SK-N-SH (cell line): ENCODE measurements around the gene SMURF1. TPM values are rescaled to one million over a fixed set of nuclear protein-coding genes. Genes with fewer than 3 reads are reported as not detected.

ENCODE experiments used
- CTCF ChIA-PET: fragments of 300-600, 350-600 bp; formaldehyde crosslinking; extraction: SDS; loops from one replicate; lab custom pipeline; 2021; lab: Yijun Ruan, JAX
- POLR2A ChIA-PET: fragments of 350-600 bp; sonication (Branson Sonifier 250); formaldehyde crosslinking; extraction: SDS; loops from one replicate; lab custom pipeline; 2020; ENCODE audit warnings: antibody characterized with exemption, inconsistent platforms; lab: Yijun Ruan, JAX
- DNase-seq: peaks from one replicate; pipeline ENCODE4 v3.0.0; 2012
- H2AFZ ChIP-seq: fragments of 200-600 bp; sonication (generic); 2 replicates; pipeline ENCODE4 v1.8.1; 2016; ENCODE audit warnings: antibody characterized with exemption, mild to moderate bottlenecking, low read depth
- H3F3A ChIP-seq: fragments of 200-600 bp; sonication (generic); replicated peaks from 2 replicates; pipeline ENCODE3; 2016; ENCODE audit warnings: antibody characterized with exemption, mild to moderate bottlenecking; ENCODE audit not compliant: insufficient read depth
- H3K27ac ChIP-seq, 2 experiments: fragments of 200-500 bp in 1 of 2; fragments of 200-600 bp in 1 of 2; sonication (Bioruptor generic) in 1 of 2; sonication (generic), shearing (Covaris generic) in 1 of 2; 2 replicates each; pipeline versions ENCODE4 v1.5.1 to v1.6.1; 2014 to 2016; ENCODE audit warnings: low read depth in 2 of 2, inconsistent platforms in 1 of 2, low read length in 1 of 2, mild to moderate bottlenecking in 1 of 2, mixed read lengths in 1 of 2
- H3K27me3 ChIP-seq: fragments of 200-600 bp; sonication (generic), shearing (Covaris generic); 2 replicates; pipeline ENCODE4 v1.6.1; 2016; ENCODE audit warnings: mixed run types; ENCODE audit not compliant: insufficient read depth
- H3K36me3 ChIP-seq, 2 experiments: fragments of 200-500 bp in 1 of 2; fragments of 200-600 bp in 1 of 2; sonication (Bioruptor generic) in 1 of 2; sonication (generic) in 1 of 2; replicated peaks in 1 of 2; 2 replicates each; pipeline versions ENCODE3 to v1.5.1; 2014 to 2016; ENCODE audit warnings: low read length in 1 of 2, mild to moderate bottlenecking in 1 of 2; ENCODE audit not compliant: insufficient read depth in 2 of 2, control insufficient read depth in 1 of 2
- H3K4me1 ChIP-seq, 2 experiments: fragments of 200-500 bp in 1 of 2; fragments of 200-600 bp in 1 of 2; sonication (Bioruptor generic) in 1 of 2; sonication (generic), shearing (Covaris generic) in 1 of 2; 2 replicates each; pipeline versions ENCODE4 v1.5.1 to v1.6.1; 2014 to 2016; ENCODE audit warnings: low read depth in 1 of 2, low read length in 1 of 2, mixed run types in 1 of 2; ENCODE audit not compliant: insufficient read depth in 2 of 2, control insufficient read depth in 1 of 2
- H3K4me2 ChIP-seq: fragments of 200-600 bp; sonication (generic), shearing (Covaris generic); 2 replicates; pipeline ENCODE4 v1.6.1; 2017; ENCODE audit warnings: mixed run types
- H3K4me3 ChIP-seq, 2 experiments: fragments of 200-500 bp in 1 of 2; fragments of 200-600 bp in 1 of 2; sonication (Bioruptor generic) in 1 of 2; sonication (generic), shearing (Covaris generic) in 1 of 2; 2 replicates each; pipeline versions ENCODE4 v1.5.1 to v1.8.1; 2014 to 2016; ENCODE audit warnings: low read depth in 2 of 2, inconsistent platforms in 1 of 2, low read length in 1 of 2, mild to moderate bottlenecking in 1 of 2, mixed read lengths in 1 of 2, moderate library complexity in 1 of 2
- H3K79me2 ChIP-seq: fragments of 200-600 bp; sonication (generic); 2 replicates; pipeline ENCODE4 v1.8.1; 2017; ENCODE audit warnings: mild to moderate bottlenecking; ENCODE audit not compliant: insufficient read depth
- H3K9ac ChIP-seq: fragments of 200-600 bp; sonication (generic); 2 replicates; pipeline ENCODE4 v1.6.1; 2017; ENCODE audit warnings: mixed run types
- H3K9me2 ChIP-seq: fragments of 200-600 bp; sonication (generic); 2 replicates; pipeline ENCODE4 v1.6.1; 2017; ENCODE audit warnings: mixed run types
- H3K9me3 ChIP-seq: fragments of 200-600 bp; sonication (generic); 2 replicates; pipeline ENCODE4 v1.6.1; 2017; ENCODE audit warnings: mixed run types, mild to moderate bottlenecking, moderate library complexity
- H4K20me1 ChIP-seq: fragments of 200-600 bp; sonication (generic); 2 replicates; pipeline ENCODE4 v1.6.1; 2017; ENCODE audit warnings: mild to moderate bottlenecking, mixed run types; ENCODE audit not compliant: insufficient read depth
- ELF1 ChIP-seq: IDR thresholded peaks from 2 replicates; pipeline ENCODE4 v1.4.0; 2012
- EZH2phosphoT487 ChIP-seq: fragments of 200-600 bp; sonication (generic); IDR thresholded peaks from 2 replicates; pipeline ENCODE4 v1.6.1; 2017; ENCODE audit warnings: low read depth, mixed run types, mild to moderate bottlenecking, antibody characterized with exemption, moderate library complexity, borderline replicate concordance
- FOSL2 ChIP-seq: IDR thresholded peaks from 2 replicates; pipeline ENCODE4 v1.4.0; 2012; ENCODE audit warnings: low read depth, mild to moderate bottlenecking, moderate library complexity, borderline replicate concordance
- FOXJ3 ChIP-seq: sonication (generic); formaldehyde crosslinking; IDR thresholded peaks from 2 replicates; pipeline ENCODE4 v1.5.1; 2020; ENCODE audit warnings: mild to moderate bottlenecking, missing genetic modification reagents
- FOXM1 ChIP-seq: IDR thresholded peaks from 2 replicates; pipeline ENCODE4 v1.4.0; 2012; ENCODE audit warnings: low read depth, mild to moderate bottlenecking
- GABPA ChIP-seq: IDR thresholded peaks from 2 replicates; pipeline ENCODE4 v1.4.0; 2012; ENCODE audit warnings: low read depth, mild to moderate bottlenecking
- JUND ChIP-seq: IDR thresholded peaks from 2 replicates; pipeline ENCODE4 v1.4.0; 2012
- MXI1 ChIP-seq: IDR thresholded peaks from 2 replicates; pipeline ENCODE4 v1.6.1; 2012; ENCODE audit warnings: mild to moderate bottlenecking, low read depth, low read length, improper control_type of control experiment
- NRF1 ChIP-seq: IDR thresholded peaks from 2 replicates; pipeline ENCODE4 v1.6.1; 2012; ENCODE audit warnings: low read depth, mild to moderate bottlenecking, low read length
- RAD21 ChIP-seq: IDR thresholded peaks from 2 replicates; pipeline ENCODE4 v1.6.1; 2012; ENCODE audit warnings: mild to moderate bottlenecking, low read length
- RXRA ChIP-seq: IDR thresholded peaks from 2 replicates; pipeline ENCODE4 v1.4.0; 2012; ENCODE audit warnings: low read depth, mild to moderate bottlenecking, borderline replicate concordance
- SMC3 ChIP-seq: IDR thresholded peaks from 2 replicates; pipeline ENCODE4 v1.6.1; 2012; ENCODE audit warnings: low read depth, low read length, improper control_type of control experiment
- TAF1 ChIP-seq: IDR thresholded peaks from 2 replicates; pipeline ENCODE4 v1.6.1; 2012; ENCODE audit warnings: low read depth, mild to moderate bottlenecking, low read length, moderate library complexity, borderline replicate concordance
- TCF12 ChIP-seq: IDR thresholded peaks from 2 replicates; pipeline ENCODE4 v1.4.0; 2012
- YY1 ChIP-seq: IDR thresholded peaks from 2 replicates; pipeline ENCODE4 v1.4.0; 2012; ENCODE audit warnings: low read depth, mild to moderate bottlenecking
- WGBS: methylation state at CpG from one replicate; pipeline ENCODE4 v1.1.6; 2017; ENCODE audit warnings: low lambda C conversion rate; 5-methylcytosine and 5-hydroxymethylcytosine counted together
- polyA plus RNA-seq, 3 experiments: library from polyadenylated mRNA; depleted of rRNA; stranded (reverse); fragments of >200 nt; gene quantifications; 2 replicates each; pipeline ENCODE4 v1.2.3, GENCODE V29; 2012
- TF ChIP-seq, protein P1 (sequence below): fragments of 150-350 bp; IDR thresholded peaks from 2 replicates; pipeline ENCODE4 v1.6.1; 2017; ENCODE audit warnings: antibody characterized with exemption, low read length, low read depth, borderline replicate concordance
- TF ChIP-seq, protein P2 (sequence below): IDR thresholded peaks from 2 replicates; pipeline ENCODE4 v1.4.0; 2012; ENCODE audit warnings: low read depth, borderline replicate concordance
- TF ChIP-seq, protein P3 (sequence below): IDR thresholded peaks from 2 replicates; pipeline ENCODE4; 2012
- TF ChIP-seq, protein P4 (sequence below): fragments of 200-600 bp; sonication (generic); IDR thresholded peaks from 2 replicates; pipeline ENCODE4 v1.6.1; 2017; ENCODE audit warnings: antibody characterized with exemption, mild to moderate bottlenecking, moderate library complexity
- TF ChIP-seq, protein P5 (sequence below): IDR thresholded peaks from 2 replicates; pipeline ENCODE4 v1.6.1; 2012; ENCODE audit warnings: mild to moderate bottlenecking, low read depth, low read length, moderate library complexity

The SMURF1 gene
- polyA plus RNA-seq, 1 of the 3 experiments (the other 2 are of a cell fraction), result 12.9 TPM

DNA sequence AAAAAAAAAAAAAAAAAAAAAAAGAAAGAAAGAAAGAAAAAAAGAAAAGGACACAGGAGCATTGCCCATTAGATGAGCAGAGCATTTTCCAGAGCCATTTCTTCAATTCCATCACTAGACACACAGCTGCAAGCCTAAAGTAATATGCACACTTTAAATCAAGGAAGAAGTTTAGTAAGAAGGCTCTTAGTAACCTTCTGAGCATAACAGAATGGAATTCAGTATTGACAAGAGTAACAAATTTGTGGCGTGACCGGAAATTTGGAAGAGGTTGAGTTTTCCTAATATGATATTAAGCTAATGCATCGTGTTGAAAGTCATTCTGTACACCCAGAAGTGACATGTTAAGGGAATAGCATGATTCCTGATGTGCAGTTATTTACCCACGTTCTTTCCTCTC is 35.3 kb downstream of the SMURF1 start:
- H3K36me3 ChIP-seq, result peaks cover 0 to 9% of the 10 kb centered on the region in 2 experiments
- 82% methylated on average over 4 of the region's 4 CpGs for WGBS
- TF ChIP-seq, protein P1, sequence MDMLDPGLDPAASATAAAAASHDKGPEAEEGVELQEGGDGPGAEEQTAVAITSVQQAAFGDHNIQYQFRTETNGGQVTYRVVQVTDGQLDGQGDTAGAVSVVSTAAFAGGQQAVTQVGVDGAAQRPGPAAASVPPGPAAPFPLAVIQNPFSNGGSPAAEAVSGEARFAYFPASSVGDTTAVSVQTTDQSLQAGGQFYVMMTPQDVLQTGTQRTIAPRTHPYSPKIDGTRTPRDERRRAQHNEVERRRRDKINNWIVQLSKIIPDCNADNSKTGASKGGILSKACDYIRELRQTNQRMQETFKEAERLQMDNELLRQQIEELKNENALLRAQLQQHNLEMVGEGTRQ, result no peak
- TF ChIP-seq RXRA (no peak), TCF12 (no peak), FOSL2 (no peak), FOXM1 (no peak), TAF1 (no peak), RAD21 (no peak), YY1 (no peak), NRF1 (no peak), SMC3 (no peak), FOXJ3 (CRISPR knock-in tag) (no peak), EZH2phosphoT487 (no peak), MXI1 (no peak), GABPA (no peak), JUND (no peak), ELF1 (no peak)
- TF ChIP-seq, protein P2, sequence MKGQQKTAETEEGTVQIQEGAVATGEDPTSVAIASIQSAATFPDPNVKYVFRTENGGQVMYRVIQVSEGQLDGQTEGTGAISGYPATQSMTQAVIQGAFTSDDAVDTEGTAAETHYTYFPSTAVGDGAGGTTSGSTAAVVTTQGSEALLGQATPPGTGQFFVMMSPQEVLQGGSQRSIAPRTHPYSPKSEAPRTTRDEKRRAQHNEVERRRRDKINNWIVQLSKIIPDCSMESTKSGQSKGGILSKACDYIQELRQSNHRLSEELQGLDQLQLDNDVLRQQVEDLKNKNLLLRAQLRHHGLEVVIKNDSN, result no peak
- TF ChIP-seq, protein P3, sequence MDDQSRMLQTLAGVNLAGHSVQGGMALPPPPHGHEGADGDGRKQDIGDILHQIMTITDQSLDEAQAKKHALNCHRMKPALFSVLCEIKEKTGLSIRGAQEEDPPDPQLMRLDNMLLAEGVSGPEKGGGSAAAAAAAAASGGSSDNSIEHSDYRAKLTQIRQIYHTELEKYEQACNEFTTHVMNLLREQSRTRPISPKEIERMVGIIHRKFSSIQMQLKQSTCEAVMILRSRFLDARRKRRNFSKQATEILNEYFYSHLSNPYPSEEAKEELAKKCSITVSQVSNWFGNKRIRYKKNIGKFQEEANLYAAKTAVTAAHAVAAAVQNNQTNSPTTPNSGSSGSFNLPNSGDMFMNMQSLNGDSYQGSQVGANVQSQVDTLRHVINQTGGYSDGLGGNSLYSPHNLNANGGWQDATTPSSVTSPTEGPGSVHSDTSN, result no peak
- TF ChIP-seq, protein P4, sequence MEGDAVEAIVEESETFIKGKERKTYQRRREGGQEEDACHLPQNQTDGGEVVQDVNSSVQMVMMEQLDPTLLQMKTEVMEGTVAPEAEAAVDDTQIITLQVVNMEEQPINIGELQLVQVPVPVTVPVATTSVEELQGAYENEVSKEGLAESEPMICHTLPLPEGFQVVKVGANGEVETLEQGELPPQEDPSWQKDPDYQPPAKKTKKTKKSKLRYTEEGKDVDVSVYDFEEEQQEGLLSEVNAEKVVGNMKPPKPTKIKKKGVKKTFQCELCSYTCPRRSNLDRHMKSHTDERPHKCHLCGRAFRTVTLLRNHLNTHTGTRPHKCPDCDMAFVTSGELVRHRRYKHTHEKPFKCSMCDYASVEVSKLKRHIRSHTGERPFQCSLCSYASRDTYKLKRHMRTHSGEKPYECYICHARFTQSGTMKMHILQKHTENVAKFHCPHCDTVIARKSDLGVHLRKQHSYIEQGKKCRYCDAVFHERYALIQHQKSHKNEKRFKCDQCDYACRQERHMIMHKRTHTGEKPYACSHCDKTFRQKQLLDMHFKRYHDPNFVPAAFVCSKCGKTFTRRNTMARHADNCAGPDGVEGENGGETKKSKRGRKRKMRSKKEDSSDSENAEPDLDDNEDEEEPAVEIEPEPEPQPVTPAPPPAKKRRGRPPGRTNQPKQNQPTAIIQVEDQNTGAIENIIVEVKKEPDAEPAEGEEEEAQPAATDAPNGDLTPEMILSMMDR, result no peak
- TF ChIP-seq, protein P5, sequence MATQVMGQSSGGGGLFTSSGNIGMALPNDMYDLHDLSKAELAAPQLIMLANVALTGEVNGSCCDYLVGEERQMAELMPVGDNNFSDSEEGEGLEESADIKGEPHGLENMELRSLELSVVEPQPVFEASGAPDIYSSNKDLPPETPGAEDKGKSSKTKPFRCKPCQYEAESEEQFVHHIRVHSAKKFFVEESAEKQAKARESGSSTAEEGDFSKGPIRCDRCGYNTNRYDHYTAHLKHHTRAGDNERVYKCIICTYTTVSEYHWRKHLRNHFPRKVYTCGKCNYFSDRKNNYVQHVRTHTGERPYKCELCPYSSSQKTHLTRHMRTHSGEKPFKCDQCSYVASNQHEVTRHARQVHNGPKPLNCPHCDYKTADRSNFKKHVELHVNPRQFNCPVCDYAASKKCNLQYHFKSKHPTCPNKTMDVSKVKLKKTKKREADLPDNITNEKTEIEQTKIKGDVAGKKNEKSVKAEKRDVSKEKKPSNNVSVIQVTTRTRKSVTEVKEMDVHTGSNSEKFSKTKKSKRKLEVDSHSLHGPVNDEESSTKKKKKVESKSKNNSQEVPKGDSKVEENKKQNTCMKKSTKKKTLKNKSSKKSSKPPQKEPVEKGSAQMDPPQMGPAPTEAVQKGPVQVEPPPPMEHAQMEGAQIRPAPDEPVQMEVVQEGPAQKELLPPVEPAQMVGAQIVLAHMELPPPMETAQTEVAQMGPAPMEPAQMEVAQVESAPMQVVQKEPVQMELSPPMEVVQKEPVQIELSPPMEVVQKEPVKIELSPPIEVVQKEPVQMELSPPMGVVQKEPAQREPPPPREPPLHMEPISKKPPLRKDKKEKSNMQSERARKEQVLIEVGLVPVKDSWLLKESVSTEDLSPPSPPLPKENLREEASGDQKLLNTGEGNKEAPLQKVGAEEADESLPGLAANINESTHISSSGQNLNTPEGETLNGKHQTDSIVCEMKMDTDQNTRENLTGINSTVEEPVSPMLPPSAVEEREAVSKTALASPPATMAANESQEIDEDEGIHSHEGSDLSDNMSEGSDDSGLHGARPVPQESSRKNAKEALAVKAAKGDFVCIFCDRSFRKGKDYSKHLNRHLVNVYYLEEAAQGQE, result no peak
- no peaks in the 10 kb centered on the region for H3K9me2 ChIP-seq
- CTCF ChIA-PET, result interaction anchor here (1.2 to 1.7 kb wide), 2 partner anchors 16 to 29 kb away, joined by 5 read pairs; no protein-coding TSS in a partner anchor
- H3K4me2 ChIP-seq, result no peak overlapping the region
- no peak overlapping the region for H2AFZ ChIP-seq
- H3K27ac ChIP-seq, result peak overlapping the region in 1 of 2 experiments; percentile 43; a peak in 2 of 4 replicates
- H3K4me3 ChIP-seq, result no peak overlapping the region
- H3K9me3 ChIP-seq, result no peaks in the 10 kb centered on the region
- DNase-seq, result no peak
- H3K27me3 ChIP-seq, result no peaks in the 10 kb centered on the region
- H3K4me1 ChIP-seq, result peaks cover 14 to 16% of the 10 kb centered on the region in 2 experiments
- no peak overlapping the region for H3K9ac ChIP-seq
- POLR2A ChIA-PET, result no interaction called here
- H3K79me2 ChIP-seq, result peaks cover 100% of the 10 kb centered on the region
- peaks cover 18% of the 10 kb centered on the region for H3F3A ChIP-seq
- peaks cover 91% of the 10 kb centered on the region for H4K20me1 ChIP-seq
